C4-2B (cell line): ENCODE results near the gene ARRDC3.

Source experiments
- CTCF ChIP-seq: fragments of 450-650 bp; conservative IDR thresholded peaks from 2 replicates; pipeline ENCODE4 v1.5.1; 2017; ENCODE audit warnings: mild to moderate bottlenecking
- ZFX ChIP-seq: fragments of 450-650 bp; IDR thresholded peaks from 2 replicates; pipeline ENCODE4 v1.6.1; 2017

- TF ChIP-seq CTCF (peak; percentile 98), ZFX (no peak)
These were observed 1.7 kb upstream of the ARRDC3 start for GRCh38 chr5:91384671-91385430.
